Esophagus muscularis mucosa (tissue), 4 donors: ENCODE measurements around the gene CD99L2. TPM values are rescaled to one million over a fixed set of nuclear protein-coding genes. Genes with fewer than 3 reads are reported as not detected.

Experiments used
- DNase-seq: peaks from one replicate; pipeline ENCODE4 v3.0.0-alpha.2; 2017; ENCODE audit errors: extremely low spot score
- H3K27ac ChIP-seq, 4 donors: fragments of 200-600 bp; sonication (generic); replicated peaks in 1 of 4; 1 replicate in 3 of 4; 2 replicates in 1 of 4; pipeline ENCODE4 v1.5.1; 2016 to 2019; ENCODE audit warnings: mild to moderate bottlenecking in 1 of 4
- H3K27me3 ChIP-seq, 4 donors: fragments of 200-600 bp; sonication (generic); one replicate each; pipeline versions ENCODE4 v1.5.1 to v1.6.0; 2016 to 2019
- H3K36me3 ChIP-seq, 4 donors: fragments of 200-600 bp; sonication (generic); one replicate each; pipeline ENCODE4 v1.5.1; 2016 to 2019
- H3K4me1 ChIP-seq, 4 donors: fragments of 200-600 bp; sonication (generic); one replicate each; pipeline ENCODE4 v1.5.1; 2016 to 2019
- H3K4me3 ChIP-seq, 4 donors: fragments of 200-600 bp; sonication (generic); 1 replicate in 2 of 4; 2 replicates in 2 of 4; pipeline ENCODE4 v1.5.1; 2016 to 2019; ENCODE audit warnings: mild to moderate bottlenecking in 4 of 4, moderate library complexity in 1 of 4
- H3K9me3 ChIP-seq, 4 donors: fragments of 200-600 bp; sonication (generic); 1 replicate in 3 of 4; 2 replicates in 1 of 4; pipeline ENCODE4 v1.5.1; 2016 to 2019
- CTCF ChIP-seq, 3 experiments: fragments of 200-600 bp in 2 of 3; fragments of 450-650 bp in 1 of 3; sonication (generic) in 2 of 3; IDR thresholded peaks; one replicate each; pipeline ENCODE4 v1.5.1; 2017 to 2019; ENCODE audit warnings: antibody characterized with exemption in 3 of 3, mild to moderate bottlenecking in 2 of 3, moderate library complexity in 1 of 3
- EP300 ChIP-seq: sonication (generic); formaldehyde crosslinking; IDR thresholded peaks from one replicate; pipeline ENCODE4 v1.6.1; 2017; ENCODE audit warnings: antibody characterized with exemption
- POLR2A ChIP-seq: fragments of 450-650 bp; IDR thresholded peaks from one replicate; pipeline ENCODE4 v1.6.1; 2017; ENCODE audit warnings: antibody characterized with exemption, moderate library complexity, mild to moderate bottlenecking, low read depth
- POLR2AphosphoS5 ChIP-seq, 2 donors: sonication (generic); formaldehyde crosslinking; IDR thresholded peaks; one replicate each; pipeline ENCODE4 v1.6.1; 2017; ENCODE audit warnings: antibody characterized with exemption in 2 of 2
- WGBS: methylation state at CpG from one replicate; pipeline ENCODE4 v1.1.5; 2018; 5-methylcytosine and 5-hydroxymethylcytosine counted together
- intact Hi-C: fragments of 100-400 bp; cut with DNase I; formaldehyde crosslinking; loops from one replicate; pipeline ENCODE4 v1.15.1; 2023
- total RNA-seq, 4 donors: library from RNA; depleted of rRNA; stranded (reverse); fragments of >200 nt; gene quantifications; one replicate each; pipeline versions ENCODE4 v1.1.0 to v1.2.1, GENCODE V29; 2016

CD99L2 gene
- total RNA-seq, 4 donors from 2014 or later, result 61.0 to 91.5 (median 70.1) TPM

GRCh38 chrX:150842198-150842685 is 56.2 kb downstream of the CD99L2 start:
- Histone ChIP-seq H3K36me3 (no peaks in the 10 kb centered on the region), H3K4me1 (peaks cover 0 to 5% (median 0%) of the 10 kb centered on the region in 4 donors), H3K27ac (no peak overlapping the region), H3K27me3 (no peaks in the 10 kb centered on the region), H3K4me3 (no peak overlapping the region), H3K9me3 (no peaks in the 10 kb centered on the region)
- no peak for DNase-seq
- intact Hi-C loops, result no loop called here
- WGBS, result 56% methylated on average over 2 of the region's 2 CpGs
- no peak for TF ChIP-seq CTCF (IDR thresholded peaks at IDR 0.05)
- no peak for TF ChIP-seq POLR2AphosphoS5 (IDR thresholded peaks at IDR 0.05)
- TF ChIP-seq POLR2A, result no peak

- no peak for DNase-seq
- TF ChIP-seq POLR2AphosphoS5 (IDR thresholded peaks at IDR 0.05) (no peak), CTCF (IDR thresholded peaks at IDR 0.05) (no peak), EP300 (no peak), POLR2A (no peak)
- 61% methylated on average over 6 of the region's 6 CpGs for WGBS
- intact Hi-C loops, result no loop called here
- Histone ChIP-seq H3K9me3 (no peaks in the 10 kb centered on the region), H3K36me3 (no peaks in the 10 kb centered on the region), H3K4me3 (no peak overlapping the region), H3K27ac (no peak overlapping the region), H3K4me1 (peaks cover 0 to 5% (median 0%) of the 10 kb centered on the region in 4 donors), H3K27me3 (no peaks in the 10 kb centered on the region)
Measured at GRCh38 chrX:150841456-150842197, 56.8 kb downstream of the CD99L2 start.

GRCh38 chrX:150837845-150838244 is 60.6 kb downstream of the CD99L2 start:
- TF ChIP-seq CTCF (IDR thresholded peaks at IDR 0.05) (no peak), POLR2AphosphoS5 (IDR thresholded peaks at IDR 0.05) (no peak), POLR2A (no peak), EP300 (no peak)
- H3K27ac ChIP-seq, result no peak overlapping the region
- H3K4me1 ChIP-seq, result peaks cover 0 to 5% (median 0%) of the 10 kb centered on the region in 4 donors
- no peaks in the 10 kb centered on the region for H3K27me3 ChIP-seq
- 89% methylated on average over 4 of the region's 4 CpGs for WGBS
- H3K9me3 ChIP-seq, result peaks cover 0 to 11% (median 0%) of the 10 kb centered on the region in 4 donors
- no peaks in the 10 kb centered on the region for H3K36me3 ChIP-seq
- DNase-seq, result no peak
- intact Hi-C loops, result no loop called here
- no peak overlapping the region for H3K4me3 ChIP-seq

GRCh38 chrX:150834695-150835094 is 63.8 kb downstream of the CD99L2 start:
- intact Hi-C loops, result no loop called here
- Histone ChIP-seq H3K36me3 (no peaks in the 10 kb centered on the region), H3K4me3 (no peak overlapping the region), H3K27ac (no peak overlapping the region), H3K4me1 (peaks cover 0 to 8% (median 0%) of the 10 kb centered on the region in 4 donors), H3K27me3 (no peaks in the 10 kb centered on the region), H3K9me3 (peaks cover 0 to 11% (median 0%) of the 10 kb centered on the region in 4 donors)
- no peak for DNase-seq
- 72% methylated on average over 1 of the region's 1 CpG for WGBS
- no peak for TF ChIP-seq POLR2A
- TF ChIP-seq CTCF (IDR thresholded peaks at IDR 0.05), result no peak
- TF ChIP-seq EP300, result no peak
- no peak for TF ChIP-seq POLR2AphosphoS5 (IDR thresholded peaks at IDR 0.05)
